H1 (cell line): ENCODE data around the gene PSORS1C1. TPM values are rescaled to one million over a fixed set of nuclear protein-coding genes. Genes with fewer than 3 reads are reported as not detected.

ENCODE experiments used
- CTCF ChIA-PET: fragments of 300-600 bp; sonication (Branson Sonifier 250); formaldehyde crosslinking; loops from one replicate; lab custom pipeline; 2021; ENCODE audit not compliant: partially characterized antibody; lab: Charles Lee
- POLR2A ChIA-PET: fragments of 300-600 bp; sonication (Branson Sonifier 250); formaldehyde crosslinking; loops from one replicate; lab custom pipeline; 2021; ENCODE audit warnings: inconsistent platforms; ENCODE audit not compliant: partially characterized antibody; lab: Charles Lee
- DNase-seq, 2 experiments: peaks; one replicate each; pipeline versions ENCODE4 v3.0.0 to v3.0.0-alpha.2; 2010 to 2022; ENCODE audit warnings: low spot score in 2 of 2, low read depth in 1 of 2, mixed read lengths in 1 of 2
- FAIRE-seq: peaks from 2 replicates; lab custom pipeline; 2011; peaks lifted over from hg19 to GRCh38; lab: Jason Lieb, UNC
- H2AFZ ChIP-seq: 2 replicates; pipeline ENCODE4 v1.8.1; 2012; ENCODE audit warnings: low read length, inconsistent platforms
- H2AK5ac ChIP-seq: 2 replicates; pipeline ENCODE4 v1.6.1; 2013; ENCODE audit warnings: low read depth, low read length
- H2BK120ac ChIP-seq: replicated peaks from 2 replicates; pipeline ENCODE3; 2013; ENCODE audit warnings: low read depth, low read length, inconsistent platforms
- H2BK12ac ChIP-seq: 2 replicates; pipeline ENCODE4 v1.6.1; 2013; ENCODE audit warnings: low read depth, low read length
- H2BK15ac ChIP-seq: 2 replicates; pipeline ENCODE4 v1.6.1; 2013; ENCODE audit warnings: low read length
- H2BK20ac ChIP-seq: 2 replicates; pipeline ENCODE4 v1.6.1; 2013; ENCODE audit warnings: low read length
- H2BK5ac ChIP-seq: 2 replicates; pipeline ENCODE4 v1.6.1; 2013; ENCODE audit warnings: low read depth, low read length
- H3K14ac ChIP-seq: 2 replicates; pipeline ENCODE4 v1.6.1; 2013; ENCODE audit warnings: inconsistent platforms; ENCODE audit not compliant: insufficient read length
- H3K18ac ChIP-seq: 2 replicates; pipeline ENCODE4 v1.6.1; 2013; ENCODE audit warnings: low read length; ENCODE audit errors: extremely low read depth
- H3K23ac ChIP-seq: 2 replicates; pipeline ENCODE4 v1.6.1; 2013; ENCODE audit warnings: inconsistent platforms; ENCODE audit not compliant: insufficient read length
- H3K23me2 ChIP-seq: 2 replicates; pipeline ENCODE4 v1.6.1; 2013; ENCODE audit warnings: low read depth, low read length
- H3K27ac ChIP-seq: 2 replicates; pipeline ENCODE4 v1.6.1; 2011; ENCODE audit warnings: low read depth, low read length, inconsistent platforms
- H3K27me3 ChIP-seq, 4 experiments: replicated peaks in 1 of 4; 1 replicate in 1 of 4; 2 replicates in 3 of 4; pipeline versions ENCODE4 v1.6.1 to v1.8.1; 2011 to 2013; ENCODE audit warnings: low read length in 3 of 4, mild to moderate bottlenecking in 3 of 4, inconsistent platforms in 2 of 4, mixed read lengths in 2 of 4, moderate library complexity in 1 of 4; ENCODE audit not compliant: control insufficient read depth in 3 of 4, insufficient read depth in 3 of 4; ENCODE audit errors: extremely low read depth in 1 of 4
- H3K36me3 ChIP-seq, 4 experiments: 2 replicates each; pipeline versions ENCODE4 v1.6.1 to v1.8.1; 2011 to 2013; ENCODE audit warnings: mild to moderate bottlenecking in 4 of 4, low read length in 3 of 4, moderate library complexity in 2 of 4, control low read depth in 1 of 4, inconsistent platforms in 1 of 4; ENCODE audit not compliant: insufficient read depth in 4 of 4, control insufficient read depth in 2 of 4
- H3K4ac ChIP-seq: replicated peaks from 2 replicates; pipeline ENCODE3; 2013; ENCODE audit warnings: low read length, low read depth, mixed read lengths, inconsistent platforms; ENCODE audit not compliant: insufficient read length
- H3K4me1 ChIP-seq, 4 experiments: replicated peaks in 1 of 4; 1 replicate in 1 of 4; 2 replicates in 3 of 4; pipeline versions ENCODE4 v1.6.1 to v1.8.1; 2011 to 2013; ENCODE audit warnings: low read length in 3 of 4, inconsistent platforms in 2 of 4, mixed read lengths in 1 of 4; ENCODE audit not compliant: insufficient read depth in 4 of 4, control insufficient read depth in 3 of 4
- H3K4me2 ChIP-seq, 2 experiments: 2 replicates each; pipeline versions ENCODE4 v1.6.1 to v1.8.1; 2011 to 2013; ENCODE audit warnings: low read depth in 2 of 2, low read length in 2 of 2, control low read depth in 1 of 2, inconsistent platforms in 1 of 2, mild to moderate bottlenecking in 1 of 2; ENCODE audit not compliant: insufficient read depth in 1 of 2
- H3K4me3 ChIP-seq, 4 experiments: fragments of 200-600, 300-600 bp in 1 of 4; sonication (generic), shearing (Covaris generic), sonication (Bioruptor Twin) in 1 of 4; 2 replicates each; pipeline versions ENCODE4 v1.5.1 to v1.8.1; 2011 to 2016; ENCODE audit warnings: low read length in 4 of 4, low read depth in 3 of 4, control low read depth in 2 of 4, inconsistent platforms in 2 of 4, mild to moderate bottlenecking in 2 of 4, mixed read lengths in 1 of 4, moderate library complexity in 1 of 4; ENCODE audit not compliant: insufficient read depth in 2 of 4; ENCODE audit errors: extremely low read depth in 1 of 4
- H3K56ac ChIP-seq: replicated peaks from 2 replicates; pipeline ENCODE3; 2013; ENCODE audit warnings: low read depth, mild to moderate bottlenecking, mixed read lengths, low read length, inconsistent platforms; ENCODE audit not compliant: insufficient read length
- H3K79me1 ChIP-seq: 2 replicates; pipeline ENCODE4 v1.6.1; 2013; ENCODE audit warnings: low read depth, low read length, control low read depth
- H3K79me2 ChIP-seq, 2 experiments: 2 replicates each; pipeline versions ENCODE4 v1.6.1 to v1.8.1; 2012 to 2013; ENCODE audit warnings: low read length in 2 of 2, mild to moderate bottlenecking in 2 of 2, inconsistent platforms in 1 of 2; ENCODE audit not compliant: insufficient read depth in 2 of 2, control insufficient read depth in 1 of 2
- H3K9ac ChIP-seq, 4 experiments: replicated peaks in 1 of 4; 1 replicate in 1 of 4; 2 replicates in 3 of 4; pipeline versions ENCODE4 v1.6.1 to v1.8.1; 2011 to 2013; ENCODE audit warnings: low read depth in 3 of 4, low read length in 3 of 4, control low read depth in 2 of 4, mild to moderate bottlenecking in 2 of 4, moderate library complexity in 2 of 4, inconsistent platforms in 1 of 4; ENCODE audit errors: extremely low read depth in 1 of 4
- H3K9me3 ChIP-seq, 2 experiments: 2 replicates each; pipeline versions ENCODE4 v1.6.1 to v1.8.1; 2012 to 2013; ENCODE audit warnings: mild to moderate bottlenecking in 2 of 2, moderate library complexity in 2 of 2, control low read depth in 1 of 2, inconsistent platforms in 1 of 2, low read depth in 1 of 2, low read length in 1 of 2, mixed read lengths in 1 of 2; ENCODE audit not compliant: insufficient read depth in 2 of 2
- H4K20me1 ChIP-seq, 2 experiments: replicated peaks in 1 of 2; 2 replicates each; pipeline versions ENCODE3 to v1.8.1; 2011 to 2013; ENCODE audit warnings: inconsistent platforms in 2 of 2, low read length in 2 of 2, mild to moderate bottlenecking in 1 of 2; ENCODE audit not compliant: insufficient read depth in 2 of 2, control insufficient read depth in 1 of 2
- H4K5ac ChIP-seq: 2 replicates; pipeline ENCODE4 v1.6.1; 2013; ENCODE audit warnings: low read length, low read depth, mixed read lengths, inconsistent platforms; ENCODE audit not compliant: insufficient read length
- H4K8ac ChIP-seq: 2 replicates; pipeline ENCODE4 v1.8.0; 2013; ENCODE audit warnings: mild to moderate bottlenecking, moderate library complexity, low read length, inconsistent platforms; ENCODE audit not compliant: insufficient read depth; ENCODE audit errors: extremely low read depth
- H4K91ac ChIP-seq: replicated peaks from 2 replicates; pipeline ENCODE3; 2013; ENCODE audit warnings: low read length, mixed read lengths, inconsistent platforms; ENCODE audit not compliant: insufficient read length
- BCL11A ChIP-seq, 2 experiments: IDR thresholded peaks; one replicate each; pipeline ENCODE4 v1.6.1; 2011; ENCODE audit warnings: low read depth in 2 of 2, low read length in 2 of 2, mild to moderate bottlenecking in 2 of 2
- CHD1 ChIP-seq: IDR thresholded peaks from 2 replicates; pipeline ENCODE4 v1.6.1; 2012; ENCODE audit warnings: low read depth, low read length, improper control_type of control experiment
- CTCF ChIP-seq, 3 experiments: IDR thresholded peaks; 1 replicate in 2 of 3; 2 replicates in 1 of 3; pipeline versions ENCODE4 v1.5.1 to v1.6.1; 2011; ENCODE audit warnings: low read length in 3 of 3, mild to moderate bottlenecking in 3 of 3, inconsistent platforms in 2 of 3, low read depth in 1 of 3, moderate library complexity in 1 of 3; ENCODE audit not compliant: insufficient read depth in 1 of 3; ENCODE audit errors: control extremely low read depth in 1 of 3
- MAX ChIP-seq: IDR thresholded peaks from 2 replicates; pipeline ENCODE4 v1.6.1; 2012; ENCODE audit warnings: inconsistent platforms
- POU5F1 ChIP-seq: IDR thresholded peaks from 2 replicates; pipeline ENCODE4 v1.6.1; 2011; ENCODE audit warnings: low read depth, mild to moderate bottlenecking, low read length, moderate library complexity
- SRF ChIP-seq: IDR thresholded peaks from 2 replicates; pipeline ENCODE4 v1.6.1; 2011; ENCODE audit warnings: mild to moderate bottlenecking, low read depth, low read length, moderate library complexity
- TAF1 ChIP-seq: IDR thresholded peaks from 2 replicates; pipeline ENCODE4 v1.6.1; 2011; ENCODE audit warnings: mild to moderate bottlenecking, low read depth, low read length
- TAF7 ChIP-seq: optimal IDR thresholded peaks from 2 replicates; pipeline ENCODE3; 2011; ENCODE audit warnings: low read depth, mild to moderate bottlenecking, inconsistent platforms, low read length, moderate library complexity, borderline replicate concordance
- TBP ChIP-seq: IDR thresholded peaks from 2 replicates; pipeline ENCODE4 v1.6.1; 2011; ENCODE audit warnings: low read depth, low read length, improper control_type of control experiment
- YY1 ChIP-seq: IDR thresholded peaks from 2 replicates; pipeline ENCODE4 v1.6.1; 2011; ENCODE audit warnings: low read depth, mild to moderate bottlenecking, low read length
- WGBS, 2 experiments: shearing (Covaris generic) in 1 of 2; methylation state at CpG; one replicate each; pipeline versions ENCODE4 v1.1.6 to v1.1.7; 2013 to 2015; ENCODE audit warnings: low lambda C conversion rate in 2 of 2, mixed read lengths in 2 of 2, inconsistent platforms in 1 of 2, low coverage in 1 of 2, missing lambda C conversion rate in 1 of 2; ENCODE audit not compliant: insufficient replicate concordance in 2 of 2, insufficient coverage in 1 of 2, insufficient read length in 1 of 2; ENCODE audit errors: extremely low coverage in 1 of 2, missing lambda C conversion rate in 1 of 2; 5-methylcytosine and 5-hydroxymethylcytosine counted together
- polyA plus RNA-seq, 7 experiments: library from polyadenylated mRNA; depleted of rRNA in 3 of 7; stranded (reverse) in 5 of 7; unstranded in 2 of 7; fragments of >200 nt in 5 of 7; fragments of 200-250 nt in 2 of 7; gene quantifications; 1 replicate in 5 of 7; 2 replicates in 1 of 7; 4 replicates in 1 of 7; pipeline versions ENCODE4 v1.2.1 to v1.2.3, GENCODE V29; 2011 to 2013; ENCODE audit warnings: missing spikeins in 2 of 7, mixed read lengths in 2 of 7
- total RNA-seq: library from RNA; stranded (reverse); fragmentation: NEBNext Ultra II Directional; extraction: Animal tissue kit (Norgen Biotek cat#: 25700); gene quantifications from 2 replicates; pipeline ENCODE4 v1.2.1, GENCODE V29; 2021

The PSORS1C1 gene
- total and polyA plus RNA-seq, 2 of the 8 experiments (the other 6 are each of a cell fraction or from before 2014, with no cell fraction given): 0.12 to 0.52 TPM

GRCh38 chr6:31083742-31084354, 30.8 kb upstream of the PSORS1C1 start:
- Histone ChIP-seq H2BK12ac (no peak overlapping the region), H3K9me3 (no peaks in the 10 kb centered on the region), H3K9ac (no peak overlapping the region), H3K27ac (no peak overlapping the region), H2AFZ (peak overlapping the region; percentile 74), H2AK5ac (no peak overlapping the region), H3K4me2 (no peak overlapping the region), H2BK5ac (0 out of 2 replicates have a peak overlapping the region, but pooled peaks have one; percentile 3), H3K4me1 (peaks cover 0 to 4% (median 3%) of the 10 kb centered on the region in 4 experiments; a peak in 6 of 7 replicates), H3K14ac (no peak overlapping the region), H3K27me3 (no peaks in the 10 kb centered on the region), H2BK15ac (no peak overlapping the region), H3K4ac (no peak overlapping the region), H4K20me1 (no peaks in the 10 kb centered on the region), H3K18ac (peak overlapping the region; percentile 17; the same call in 1 of the 2 replicates), H2BK20ac (0 out of 2 replicates have a peak overlapping the region, but pooled peaks have one; percentile 11), H4K91ac (no peak overlapping the region), H3K36me3 (no peaks in the 10 kb centered on the region), H3K79me1 (no peaks in the 10 kb centered on the region), H3K56ac (no peak overlapping the region), H4K8ac (no peak overlapping the region), H3K4me3 (no peak overlapping the region), H4K5ac (no peak overlapping the region), H3K79me2 (no peaks in the 10 kb centered on the region), H2BK120ac (no peak overlapping the region), H3K23ac (no peak overlapping the region), H3K23me2 (0 out of 2 replicates have a peak, but pooled peaks cover 2% of the 10 kb centered on the region)
- ChIA-PET CTCF (interaction anchor here (0.5 to 13.3 kb wide), 27 partner anchors 9 to 732 kb away, joined by 3 to 285 read pairs (median 4); partner anchors contain the start of genes CCHCR1, GTF2H4 and VARS2), POLR2A (interaction anchor here (1.0 to 1.6 kb wide), 3 partner anchors 12 to 171 kb away, joined by 3 to 4 read pairs (median 4); partner anchors contain the start of gene VARS2)
- DNase-seq: peak; percentile 54 to 84
- 67% methylated on average over 8 of the region's 8 CpGs; no CpG with 5 or more reads in 1 of the 2 experiments for WGBS, 2 experiments
- peak; percentile 63 for FAIRE-seq
- TF ChIP-seq BCL11A (IDR thresholded peaks at IDR 0.05; ENCODE audit: low read depth in 2 of 2, low read length in 2 of 2) (no peak), MAX (no peak), POU5F1 (no peak), YY1 (peak; percentile 21; the same call in 1 of the 2 replicates), TBP (no peak), TAF7 (no peak), SRF (peak; percentile 60; the same call in 1 of the 2 replicates), TAF1 (no peak), CHD1 (no peak), CTCF (IDR thresholded peaks at IDR 0.05; ENCODE audit: control extremely low read depth in 1 of 3, insufficient read depth in 1 of 3, low read depth in 1 of 3, low read length in 3 of 3) (peak; percentile 67 to 80 (median 72))
